ENCODE data around the gene NATD1.

NATD1 gene

DNA sequence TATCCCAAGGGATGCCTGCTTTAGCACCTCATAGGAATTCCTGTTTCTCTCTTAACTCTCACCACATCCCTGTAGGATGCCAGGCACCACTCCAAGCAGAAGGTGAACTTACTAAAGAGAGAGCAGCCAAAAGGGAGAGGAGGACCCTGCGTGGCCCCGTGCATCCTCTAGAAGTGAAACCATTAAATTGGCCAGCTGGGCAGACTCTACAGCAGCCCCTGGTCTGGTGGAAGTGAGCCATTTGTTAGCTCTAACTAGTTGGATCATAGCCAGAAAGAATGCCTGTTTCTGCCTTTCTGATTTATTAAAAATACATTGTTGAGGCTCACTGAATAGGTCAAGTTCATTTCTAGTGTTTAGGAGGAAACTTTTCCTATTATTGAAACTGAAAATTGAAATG, 61.5 kb downstream of the NATD1 start:
- H3K4me3 ChIP-seq (IDR thresholded peaks at IDR 0.05; ENCODE audit: insufficient read depth, low read depth, low read length): no peak overlapping the region
- H2AFZ ChIP-seq (ENCODE audit: low read depth): no peak overlapping the region
- H3K4me1 ChIP-seq (ENCODE audit: low read depth, poor library complexity, severe bottlenecking): peaks cover 27% of the 10 kb centered on the region
- no peak overlapping the region for H3K9ac ChIP-seq
- TF ChIP-seq CTCF (conservative IDR thresholded peaks at IDR 0.05; ENCODE audit: low read depth, low read length): no peak
- no peaks in the 10 kb centered on the region for H4K20me1 ChIP-seq (ENCODE audit: insufficient read depth)
- H3K79me2 ChIP-seq (ENCODE audit: insufficient read depth, low read depth): no peaks in the 10 kb centered on the region
- H3K4me2 ChIP-seq: no peak overlapping the region
- H3K27me3 ChIP-seq (ENCODE audit: insufficient read depth, low read depth): no peaks in the 10 kb centered on the region
- H3K27ac ChIP-seq: no peak overlapping the region
- no peaks in the 10 kb centered on the region for H3K36me3 ChIP-seq (ENCODE audit: insufficient read depth)

GRCh38 chr17:21190078-21190477, 63.1 kb downstream of the NATD1 start:
- peaks cover 27% of the 10 kb centered on the region for H3K4me1 ChIP-seq (ENCODE audit: low read depth, poor library complexity, severe bottlenecking)
- H3K4me2 ChIP-seq: no peak overlapping the region
- H3K4me3 ChIP-seq (IDR thresholded peaks at IDR 0.05; ENCODE audit: insufficient read depth, low read depth, low read length): no peak overlapping the region
- H3K27ac ChIP-seq: no peak overlapping the region
- no peak overlapping the region for H2AFZ ChIP-seq (ENCODE audit: low read depth)
- no peaks in the 10 kb centered on the region for H4K20me1 ChIP-seq (ENCODE audit: insufficient read depth)
- no peaks in the 10 kb centered on the region for H3K79me2 ChIP-seq (ENCODE audit: insufficient read depth, low read depth)
- H3K9ac ChIP-seq: no peak overlapping the region
- no peaks in the 10 kb centered on the region for H3K27me3 ChIP-seq (ENCODE audit: insufficient read depth, low read depth)
- H3K36me3 ChIP-seq (ENCODE audit: insufficient read depth): no peaks in the 10 kb centered on the region
- TF ChIP-seq CTCF (conservative IDR thresholded peaks at IDR 0.05; ENCODE audit: low read depth, low read length): no peak

GRCh38 chr17:21189361-21189760, 63.8 kb downstream of the NATD1 start:
- Histone ChIP-seq H3K79me2 (ENCODE audit: insufficient read depth, low read depth) (no peaks in the 10 kb centered on the region), H3K9ac (no peak overlapping the region), H3K4me2 (no peak overlapping the region)

More at GRCh38 chr17:21189361-21189760, 63.8 kb downstream of the NATD1 start:
- Histone ChIP-seq H3K4me1 (ENCODE audit: low read depth, poor library complexity, severe bottlenecking) (peaks cover 27% of the 10 kb centered on the region), H4K20me1 (ENCODE audit: insufficient read depth) (no peaks in the 10 kb centered on the region), H2AFZ (ENCODE audit: low read depth) (no peak overlapping the region), H3K4me3 (IDR thresholded peaks at IDR 0.05; ENCODE audit: insufficient read depth, low read depth, low read length) (no peak overlapping the region), H3K36me3 (ENCODE audit: insufficient read depth) (no peaks in the 10 kb centered on the region), H3K27me3 (ENCODE audit: insufficient read depth, low read depth) (no peaks in the 10 kb centered on the region), H3K27ac (no peak overlapping the region)
- no peak for TF ChIP-seq CTCF (conservative IDR thresholded peaks at IDR 0.05; ENCODE audit: low read depth, low read length)

Measured in KMS-11 (cell line).